ENCODE data around the gene CACNA1C.

Gene CACNA1C

DNA sequence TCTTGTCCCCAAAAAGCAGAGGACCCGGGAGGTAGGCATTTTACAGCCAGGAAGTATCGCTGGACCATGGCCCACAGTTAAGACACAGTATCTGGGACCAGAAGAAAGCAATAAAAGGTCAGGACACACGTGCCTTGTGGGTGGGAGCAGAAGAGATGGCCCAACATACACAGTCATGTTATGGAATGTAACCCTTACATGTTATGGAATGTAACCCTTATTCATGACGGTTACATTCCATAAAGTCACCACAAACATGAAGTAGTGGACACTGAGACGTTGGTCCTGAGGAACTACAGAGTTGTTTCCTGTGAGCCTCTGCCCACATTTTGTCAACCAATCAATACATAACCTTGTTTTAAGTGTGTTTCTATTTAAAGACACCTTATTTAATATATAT lies 456.4 kb downstream of the CACNA1C start:
- Histone ChIP-seq H3K9ac (ENCODE audit: low read depth, low read length) (no peak overlapping the region), H3K36me3 (ENCODE audit: insufficient read depth, low read length) (no peaks in the 10 kb centered on the region), H3K9me3 (ENCODE audit: insufficient read depth, low read length, severe bottlenecking) (no peaks in the 10 kb centered on the region), H3K27me3 (ENCODE audit: insufficient read depth, low read length, poor library complexity) (peaks cover 10% of the 10 kb centered on the region), H3K4me3 (ENCODE audit: low read depth in 1 of 2, low read length in 2 of 2) (no peak overlapping the region), H3K4me2 (ENCODE audit: insufficient read depth, low read length) (no peak overlapping the region), H3K27ac (ENCODE audit: low read length) (no peak overlapping the region), H3K4me1 (ENCODE audit: insufficient read depth, low read length) (no peaks in the 10 kb centered on the region), H4K20me1 (ENCODE audit: insufficient read depth, low read length) (no peaks in the 10 kb centered on the region), H2AFZ (ENCODE audit: low read depth, low read length) (no peak overlapping the region), H3K79me2 (ENCODE audit: insufficient read depth, low read length) (no peaks in the 10 kb centered on the region)
- ATAC-seq (ENCODE audit: insufficient read depth, low read depth) (no peak), DNase-seq (no peak)
- TF ChIP-seq, protein P1, sequence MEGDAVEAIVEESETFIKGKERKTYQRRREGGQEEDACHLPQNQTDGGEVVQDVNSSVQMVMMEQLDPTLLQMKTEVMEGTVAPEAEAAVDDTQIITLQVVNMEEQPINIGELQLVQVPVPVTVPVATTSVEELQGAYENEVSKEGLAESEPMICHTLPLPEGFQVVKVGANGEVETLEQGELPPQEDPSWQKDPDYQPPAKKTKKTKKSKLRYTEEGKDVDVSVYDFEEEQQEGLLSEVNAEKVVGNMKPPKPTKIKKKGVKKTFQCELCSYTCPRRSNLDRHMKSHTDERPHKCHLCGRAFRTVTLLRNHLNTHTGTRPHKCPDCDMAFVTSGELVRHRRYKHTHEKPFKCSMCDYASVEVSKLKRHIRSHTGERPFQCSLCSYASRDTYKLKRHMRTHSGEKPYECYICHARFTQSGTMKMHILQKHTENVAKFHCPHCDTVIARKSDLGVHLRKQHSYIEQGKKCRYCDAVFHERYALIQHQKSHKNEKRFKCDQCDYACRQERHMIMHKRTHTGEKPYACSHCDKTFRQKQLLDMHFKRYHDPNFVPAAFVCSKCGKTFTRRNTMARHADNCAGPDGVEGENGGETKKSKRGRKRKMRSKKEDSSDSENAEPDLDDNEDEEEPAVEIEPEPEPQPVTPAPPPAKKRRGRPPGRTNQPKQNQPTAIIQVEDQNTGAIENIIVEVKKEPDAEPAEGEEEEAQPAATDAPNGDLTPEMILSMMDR (IDR thresholded peaks at IDR 0.05; ENCODE audit: borderline replicate concordance, extremely low read depth, low read length, poor library complexity, severe bottlenecking), result no peak
- TF ChIP-seq EZH2 (IDR thresholded peaks at IDR 0.05; ENCODE audit: borderline replicate concordance, low read depth, low read length, severe bottlenecking), result no peak

DNA sequence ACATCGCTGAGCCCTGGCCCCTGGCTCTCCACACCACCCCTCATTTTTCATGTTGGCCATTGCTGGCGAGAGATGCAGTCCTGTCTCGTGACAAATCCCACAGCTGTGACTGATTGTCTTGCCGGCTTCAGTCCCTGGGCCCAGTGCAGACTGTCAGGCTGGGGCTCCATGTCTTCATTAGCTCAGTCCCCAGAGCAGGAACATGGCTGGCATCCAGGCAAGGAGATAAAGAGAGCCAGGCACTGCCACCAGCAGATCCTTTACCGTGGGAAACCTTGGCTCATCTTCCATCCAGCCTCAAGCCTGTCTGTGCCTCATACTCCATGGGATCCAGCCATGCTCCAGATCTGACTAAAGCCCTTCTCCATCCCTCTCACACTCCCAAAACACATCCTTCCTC lies 457.3 kb downstream of the CACNA1C start:
- Histone ChIP-seq H2AFZ (ENCODE audit: low read depth, low read length) (no peak overlapping the region), H3K9ac (ENCODE audit: low read depth, low read length) (no peak overlapping the region), H3K4me3 (ENCODE audit: low read depth in 1 of 2, low read length in 2 of 2) (no peak overlapping the region), H3K27me3 (ENCODE audit: insufficient read depth, low read length, poor library complexity) (peaks cover 10% of the 10 kb centered on the region), H3K79me2 (ENCODE audit: insufficient read depth, low read length) (no peaks in the 10 kb centered on the region), H4K20me1 (ENCODE audit: insufficient read depth, low read length) (no peaks in the 10 kb centered on the region), H3K36me3 (ENCODE audit: insufficient read depth, low read length) (no peaks in the 10 kb centered on the region), H3K4me2 (ENCODE audit: insufficient read depth, low read length) (no peak overlapping the region), H3K9me3 (ENCODE audit: insufficient read depth, low read length, severe bottlenecking) (no peaks in the 10 kb centered on the region), H3K27ac (ENCODE audit: low read length) (no peak overlapping the region), H3K4me1 (ENCODE audit: insufficient read depth, low read length) (no peaks in the 10 kb centered on the region)
- no peak for TF ChIP-seq EZH2 (IDR thresholded peaks at IDR 0.05; ENCODE audit: borderline replicate concordance, low read depth, low read length, severe bottlenecking)
- ATAC-seq (ENCODE audit: insufficient read depth, low read depth) (no peak), DNase-seq (no peak)

DNA sequence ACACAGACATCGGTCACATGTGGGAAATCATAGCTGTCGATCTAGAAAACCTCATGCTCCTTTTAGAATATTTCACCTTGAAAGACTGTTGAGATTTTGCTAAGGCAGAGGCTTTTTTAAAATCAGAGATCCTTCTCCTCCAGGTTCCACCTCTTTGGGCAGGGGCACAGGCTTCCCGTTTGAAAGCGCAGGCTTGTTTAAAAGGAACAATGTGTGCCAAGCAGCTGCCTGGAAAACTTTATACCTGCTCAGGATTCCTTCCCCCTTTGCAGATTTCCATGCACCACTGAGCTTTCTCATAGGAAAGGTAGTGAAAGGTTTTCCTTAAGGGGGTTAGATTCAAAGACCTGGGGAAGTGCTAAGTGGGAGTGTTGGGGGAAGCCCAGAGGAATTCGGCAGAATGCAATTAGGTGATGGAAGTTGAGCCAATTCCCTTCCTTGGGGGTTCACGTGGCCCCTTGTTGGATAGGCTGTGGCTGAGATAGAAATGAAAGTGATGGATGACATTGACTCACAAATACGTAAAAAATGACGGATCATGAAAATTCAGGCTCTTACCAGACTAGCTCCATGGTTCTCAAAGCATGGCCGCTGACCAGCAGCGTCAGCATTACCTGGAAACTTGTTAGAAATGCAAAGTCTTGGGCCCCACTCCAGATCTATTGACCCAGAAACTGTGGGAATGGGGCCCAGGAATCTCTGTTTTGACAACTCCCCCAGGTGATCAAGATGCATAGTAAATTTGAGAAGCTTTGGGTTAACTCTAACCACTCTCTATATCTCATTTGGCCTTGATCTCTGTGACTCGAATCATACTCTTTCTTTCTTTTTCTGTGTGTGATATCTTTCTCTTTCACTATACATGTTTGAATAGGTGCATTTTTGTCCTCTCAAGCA lies 460.6 kb downstream of the CACNA1C start:
- H3K36me3 ChIP-seq (ENCODE audit: insufficient read depth, low read length), result no peaks in the 10 kb centered on the region
- H3K79me2 ChIP-seq (ENCODE audit: insufficient read depth, low read length), result no peaks in the 10 kb centered on the region
- no peaks in the 10 kb centered on the region for H3K9me3 ChIP-seq (ENCODE audit: insufficient read depth, low read length, severe bottlenecking)
- no peak overlapping the region for H3K9ac ChIP-seq (ENCODE audit: low read depth, low read length)
- peaks cover 7% of the 10 kb centered on the region for H3K27me3 ChIP-seq (ENCODE audit: insufficient read depth, low read length, poor library complexity)
- no peak for ATAC-seq (ENCODE audit: insufficient read depth, low read depth)
- H3K4me2 ChIP-seq (ENCODE audit: insufficient read depth, low read length), result no peak overlapping the region
- no peak overlapping the region for H3K4me3 ChIP-seq (ENCODE audit: low read depth in 1 of 2, low read length in 2 of 2)
- no peak for DNase-seq
- no peak overlapping the region for H2AFZ ChIP-seq (ENCODE audit: low read depth, low read length)
- H3K4me1 ChIP-seq (ENCODE audit: insufficient read depth, low read length), result no peaks in the 10 kb centered on the region
- TF ChIP-seq EZH2 (IDR thresholded peaks at IDR 0.05; ENCODE audit: borderline replicate concordance, low read depth, low read length, severe bottlenecking), result no peak
- TF ChIP-seq, protein P1 (IDR thresholded peaks at IDR 0.05; ENCODE audit: borderline replicate concordance, extremely low read depth, low read length, poor library complexity, severe bottlenecking), result no peak
- no peaks in the 10 kb centered on the region; the same call in 1 of the 2 replicates for H4K20me1 ChIP-seq (ENCODE audit: insufficient read depth, low read length)
- H3K27ac ChIP-seq (ENCODE audit: low read length), result no peak overlapping the region

DNA sequence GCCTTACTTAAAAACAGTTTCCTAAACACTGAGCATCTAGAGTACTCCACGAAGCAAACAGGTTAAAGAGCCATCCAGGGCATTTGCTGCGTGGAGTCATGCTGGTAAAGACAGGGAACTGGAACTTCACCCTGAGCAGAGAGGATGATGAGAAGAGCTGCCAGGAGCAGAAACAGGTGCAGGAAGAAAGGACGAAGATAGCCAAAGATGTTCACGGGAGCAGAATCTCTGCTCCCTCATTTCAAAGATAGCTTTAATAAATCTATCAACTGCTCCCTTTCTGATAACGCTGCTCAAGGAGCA lies 461.2 kb downstream of the CACNA1C start:
- Histone ChIP-seq H3K27me3 (ENCODE audit: insufficient read depth, low read length, poor library complexity) (peaks cover 7% of the 10 kb centered on the region), H3K4me2 (ENCODE audit: insufficient read depth, low read length) (no peak overlapping the region), H3K4me1 (ENCODE audit: insufficient read depth, low read length) (no peaks in the 10 kb centered on the region), H3K4me3 (ENCODE audit: low read depth in 1 of 2, low read length in 2 of 2) (no peak overlapping the region), H3K9me3 (ENCODE audit: insufficient read depth, low read length, severe bottlenecking) (no peaks in the 10 kb centered on the region), H3K9ac (ENCODE audit: low read depth, low read length) (no peak overlapping the region), H3K27ac (ENCODE audit: low read length) (no peak overlapping the region), H2AFZ (ENCODE audit: low read depth, low read length) (no peak overlapping the region), H4K20me1 (ENCODE audit: insufficient read depth, low read length) (no peaks in the 10 kb centered on the region; the same call in 1 of the 2 replicates), H3K79me2 (ENCODE audit: insufficient read depth, low read length) (no peaks in the 10 kb centered on the region), H3K36me3 (ENCODE audit: insufficient read depth, low read length) (no peaks in the 10 kb centered on the region)
- no peak for ATAC-seq (ENCODE audit: insufficient read depth, low read depth)
- TF ChIP-seq EZH2 (IDR thresholded peaks at IDR 0.05; ENCODE audit: borderline replicate concordance, low read depth, low read length, severe bottlenecking), result no peak
- TF ChIP-seq, protein P1 (IDR thresholded peaks at IDR 0.05; ENCODE audit: borderline replicate concordance, extremely low read depth, low read length, poor library complexity, severe bottlenecking), result no peak
- no peak for DNase-seq

All from DND-41 (cell line).